Colonic mucosa (tissue), 4 donors: Measurements from ENCODE around the gene BCAS1. TPM values are rescaled to one million over a fixed set of nuclear protein-coding genes. Genes with fewer than 3 reads are reported as not detected.

Experiments used
- DNase-seq: peaks from one replicate; pipeline ENCODE4 v3.0.0-alpha.2; 2020
- H3K27ac ChIP-seq: fragments of 200-600 bp; one replicate; pipeline ENCODE4 v1.8.0; 2021
- H3K27me3 ChIP-seq: fragments of 200-600 bp; one replicate; pipeline ENCODE4 v1.8.0; 2021
- H3K36me3 ChIP-seq: fragments of 200-600 bp; one replicate; pipeline ENCODE4 v1.8.0; 2021
- H3K4me1 ChIP-seq: fragments of 200-600 bp; one replicate; pipeline ENCODE4 v1.8.0; 2021; ENCODE audit warnings: mild to moderate bottlenecking
- H3K4me3 ChIP-seq: fragments of 200-600 bp; one replicate; pipeline ENCODE4 v1.8.0; 2021
- H3K9ac ChIP-seq, 2 donors: one replicate each; pipeline ENCODE4 v1.7.0; 2013; ENCODE audit warnings: control low read depth in 2 of 2, low read depth in 2 of 2, low read length in 2 of 2
- H3K9me3 ChIP-seq: fragments of 200-600 bp; one replicate; pipeline ENCODE4 v1.8.0; 2021
- intact Hi-C: fragments of 100-400 bp; cut with DNase I; formaldehyde crosslinking; loops from one replicate; pipeline ENCODE4 v1.14.1; 2022
- total RNA-seq, 2 donors: library from RNA; stranded (reverse); fragmentation: NEBNext Ultra II Directional in 1 of 2; extraction: Animal tissue kit (Norgen Biotek cat#: 25700) in 1 of 2; gene quantifications; one replicate each; pipeline ENCODE4 v1.2.1, GENCODE V29; 2021
- TF ChIP-seq, protein P1 (sequence below): fragments of 200-600 bp; IDR thresholded peaks from one replicate; pipeline ENCODE4 v1.8.0; 2022; ENCODE audit warnings: antibody characterized with exemption, mild to moderate bottlenecking
- donor health status: healthy.
- donor health status: DM: no; HTN: no; CAD: no.
- donor health status: DM: no; HTN: no; CAD: no.

Gene BCAS1
- total RNA-seq, 2 donors from 2014 or later = 67.9 to 154 TPM

DNA sequence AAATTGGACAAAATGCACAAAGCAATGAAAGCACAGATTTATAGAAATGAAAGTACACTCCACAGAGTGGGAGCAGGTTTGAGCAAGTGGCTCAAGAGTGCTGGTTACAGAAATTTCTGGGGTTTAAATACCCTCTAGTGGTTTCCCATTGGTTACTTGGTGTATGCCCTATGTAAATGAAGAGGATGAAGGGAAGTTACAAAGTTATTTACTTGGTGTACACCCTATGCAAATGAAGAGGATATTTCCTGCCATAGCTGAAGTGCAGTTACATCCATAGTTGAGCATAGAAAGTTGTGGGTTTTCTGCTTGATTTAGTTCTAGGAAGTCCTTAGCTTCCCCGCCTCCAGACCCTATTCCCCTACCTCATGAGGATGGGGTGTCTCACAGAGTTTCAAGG, 22.7 kb downstream of the BCAS1 start:
- no peak for DNase-seq
- TF ChIP-seq, protein P1, sequence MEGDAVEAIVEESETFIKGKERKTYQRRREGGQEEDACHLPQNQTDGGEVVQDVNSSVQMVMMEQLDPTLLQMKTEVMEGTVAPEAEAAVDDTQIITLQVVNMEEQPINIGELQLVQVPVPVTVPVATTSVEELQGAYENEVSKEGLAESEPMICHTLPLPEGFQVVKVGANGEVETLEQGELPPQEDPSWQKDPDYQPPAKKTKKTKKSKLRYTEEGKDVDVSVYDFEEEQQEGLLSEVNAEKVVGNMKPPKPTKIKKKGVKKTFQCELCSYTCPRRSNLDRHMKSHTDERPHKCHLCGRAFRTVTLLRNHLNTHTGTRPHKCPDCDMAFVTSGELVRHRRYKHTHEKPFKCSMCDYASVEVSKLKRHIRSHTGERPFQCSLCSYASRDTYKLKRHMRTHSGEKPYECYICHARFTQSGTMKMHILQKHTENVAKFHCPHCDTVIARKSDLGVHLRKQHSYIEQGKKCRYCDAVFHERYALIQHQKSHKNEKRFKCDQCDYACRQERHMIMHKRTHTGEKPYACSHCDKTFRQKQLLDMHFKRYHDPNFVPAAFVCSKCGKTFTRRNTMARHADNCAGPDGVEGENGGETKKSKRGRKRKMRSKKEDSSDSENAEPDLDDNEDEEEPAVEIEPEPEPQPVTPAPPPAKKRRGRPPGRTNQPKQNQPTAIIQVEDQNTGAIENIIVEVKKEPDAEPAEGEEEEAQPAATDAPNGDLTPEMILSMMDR = no peak
- H3K27me3 ChIP-seq = no peaks in the 10 kb centered on the region
- intact Hi-C loops = no loop called here
- no peaks in the 10 kb centered on the region for H3K36me3 ChIP-seq
- H3K27ac ChIP-seq = no peak overlapping the region
- H3K9me3 ChIP-seq = no peaks in the 10 kb centered on the region
- H3K4me1 ChIP-seq = no peaks in the 10 kb centered on the region
- H3K4me3 ChIP-seq = no peak overlapping the region
- no peak overlapping the region for H3K9ac ChIP-seq

DNA sequence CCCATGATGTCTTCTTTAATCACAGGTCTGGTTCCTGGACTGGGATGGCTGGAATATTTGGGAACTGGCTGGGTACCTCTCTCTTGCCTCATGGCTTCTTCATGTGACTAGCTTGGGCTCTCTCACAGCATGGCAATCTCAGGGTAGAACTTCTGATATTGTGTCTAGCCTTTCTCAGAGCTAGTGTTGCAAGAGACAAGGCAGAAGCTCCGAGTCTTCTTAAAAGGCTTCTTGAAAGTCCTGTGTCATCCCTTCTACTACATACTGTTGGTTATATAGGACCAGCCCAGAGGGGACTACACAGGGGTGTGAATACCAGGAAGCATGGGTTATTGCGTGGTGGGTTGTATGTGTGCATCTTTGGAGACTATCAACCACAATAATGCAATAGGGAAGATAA, 23.3 kb downstream of the BCAS1 start:
- Histone ChIP-seq H3K9ac (no peak overlapping the region), H3K36me3 (no peaks in the 10 kb centered on the region), H3K4me1 (no peaks in the 10 kb centered on the region), H3K4me3 (no peak overlapping the region), H3K27ac (no peak overlapping the region), H3K27me3 (no peaks in the 10 kb centered on the region), H3K9me3 (no peaks in the 10 kb centered on the region)
- intact Hi-C loops = no loop called here
- DNase-seq = no peak
- TF ChIP-seq, protein P1 = no peak

DNA sequence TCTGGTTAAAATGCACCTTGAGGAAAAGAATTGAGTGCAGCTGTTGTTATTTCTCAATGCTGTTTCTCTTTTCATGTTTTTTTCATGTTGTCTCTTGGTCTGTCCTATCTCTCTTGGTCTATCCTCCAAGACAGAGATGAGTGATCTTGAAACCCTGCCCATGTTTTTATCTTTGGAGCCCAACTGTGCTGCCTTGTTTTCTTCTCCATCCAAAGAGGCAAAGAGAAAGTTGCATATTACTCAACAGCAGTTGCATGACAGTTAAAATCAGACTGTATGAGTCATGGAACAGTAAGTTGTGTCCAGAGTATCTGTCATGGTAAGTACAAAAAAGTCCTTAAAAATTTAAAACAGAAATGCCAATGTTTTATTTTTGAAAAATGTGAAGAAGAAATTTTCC, 26.2 kb downstream of the BCAS1 start:
- TF ChIP-seq, protein P1 = no peak
- no peak overlapping the region for H3K4me3 ChIP-seq
- H3K36me3 ChIP-seq = no peaks in the 10 kb centered on the region
- DNase-seq = no peak
- no peaks in the 10 kb centered on the region for H3K9me3 ChIP-seq
- H3K27me3 ChIP-seq = no peaks in the 10 kb centered on the region
- H3K27ac ChIP-seq = no peak overlapping the region
- H3K9ac ChIP-seq = no peak overlapping the region
- H3K4me1 ChIP-seq = no peaks in the 10 kb centered on the region
- intact Hi-C loops = no loop called here

- TF ChIP-seq, protein P1 = no peak
- DNase-seq = no peak
- Histone ChIP-seq H3K9ac (no peak overlapping the region), H3K4me1 (no peaks in the 10 kb centered on the region), H3K27me3 (no peaks in the 10 kb centered on the region), H3K36me3 (no peaks in the 10 kb centered on the region), H3K27ac (no peak overlapping the region), H3K4me3 (no peak overlapping the region), H3K9me3 (no peaks in the 10 kb centered on the region)
- intact Hi-C loops = no loop called here
These were observed 27.1 kb downstream of the BCAS1 start for GRCh38 chr20:54043076-54043967.

GRCh38 chr20:54042021-54042420, 28.4 kb downstream of the BCAS1 start:
- H3K4me3 ChIP-seq = no peak overlapping the region
- TF ChIP-seq, protein P1 = no peak
- no peaks in the 10 kb centered on the region for H3K36me3 ChIP-seq
- H3K9ac ChIP-seq = no peak overlapping the region
- H3K27me3 ChIP-seq = no peaks in the 10 kb centered on the region
- H3K27ac ChIP-seq = no peak overlapping the region
- no peaks in the 10 kb centered on the region for H3K4me1 ChIP-seq
- no peaks in the 10 kb centered on the region for H3K9me3 ChIP-seq
- intact Hi-C loops = no loop called here
- DNase-seq = no peak
